ENCODE measurements around the gene PRXL2C.
"Not testable (repeated sequence)": the region's sequence is repeated elsewhere in the genome, so short reads cannot be mapped to it uniquely, and the experiment has no call there.

The PRXL2C gene

DNA sequence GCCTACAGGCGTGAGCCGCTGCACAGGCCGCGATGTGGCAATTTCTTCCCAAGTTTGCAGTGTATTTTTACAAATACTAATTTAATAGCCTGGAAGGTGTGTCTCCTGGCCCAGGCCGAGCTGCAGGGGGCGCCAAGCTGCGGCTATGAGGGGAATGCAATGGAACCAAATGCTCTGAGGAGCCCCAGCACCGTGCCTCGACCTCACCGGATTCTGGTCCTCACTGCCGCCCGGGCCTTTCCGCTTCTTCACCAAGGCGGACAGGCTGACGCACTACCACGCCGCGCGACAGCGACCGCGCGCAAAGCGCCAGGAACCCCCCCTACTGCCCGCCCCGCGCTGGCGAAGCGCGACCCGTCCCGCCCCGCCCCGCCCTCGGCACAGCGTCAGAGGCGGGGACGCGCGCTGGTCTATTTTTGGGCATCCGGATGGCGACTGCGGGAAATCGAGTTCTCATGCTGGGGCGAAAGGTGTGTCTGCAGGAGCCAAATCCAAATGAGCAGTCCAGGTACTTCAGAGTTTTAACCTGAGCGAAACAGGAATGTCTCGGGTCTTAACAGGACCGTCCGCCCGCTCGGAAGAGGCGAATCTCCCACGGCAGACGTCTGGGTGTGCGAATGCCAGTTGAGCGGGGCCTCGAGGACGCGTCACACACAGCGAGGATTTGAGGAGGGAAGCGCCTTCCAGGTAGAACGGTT, 31.7 kb upstream of the PRXL2C start:
- Histone ChIP-seq H3K27me3 (ENCODE audit: insufficient read depth, low read length, poor library complexity) (peaks cover 1% of the 10 kb centered on the region), H3K79me2 (ENCODE audit: control insufficient read depth, insufficient read depth, low read length) (no peaks in the 10 kb centered on the region), H3K56ac (ENCODE audit: low read length) (peak overlapping the region; percentile 94), H4K8ac (ENCODE audit: low read depth, low read length) (no peak overlapping the region), H3K9ac (ENCODE audit: low read length) (peak overlapping the region; percentile 75), H3K4me3 (ENCODE audit: low read length) (peak overlapping the region; percentile 31), H3K4me2 (ENCODE audit: low read length) (peak overlapping the region; percentile 87), H3K4me1 (ENCODE audit: control insufficient read depth, low read depth, low read length) (no peaks in the 10 kb centered on the region), H2AK5ac (ENCODE audit: low read length) (no peak overlapping the region), H3K4ac (ENCODE audit: low read depth, low read length) (no peak overlapping the region), H3K27ac (ENCODE audit: low read depth, low read length) (peak overlapping the region; percentile 11), H3K18ac (ENCODE audit: low read length) (peak overlapping the region; percentile 16), H2BK5ac (ENCODE audit: low read length) (no peak overlapping the region), H3K79me1 (ENCODE audit: low read length) (no peaks in the 10 kb centered on the region), H3K36me3 (ENCODE audit: control insufficient read depth, insufficient read depth, low read length) (no peaks in the 10 kb centered on the region), H2BK120ac (ENCODE audit: low read depth, low read length) (no peak overlapping the region), H2BK15ac (replicated peaks; ENCODE audit: low read depth) (no peak overlapping the region), H4K5ac (ENCODE audit: low read length) (no peak overlapping the region), H3K23ac (ENCODE audit: low read length) (peak overlapping the region; percentile 66)
- no CpG with 5 or more reads among the region's 62 CpGs for WGBS (ENCODE audit: extremely low coverage, insufficient coverage, low lambda C conversion rate)
- peak; percentile 94 for DNase-seq

DNA sequence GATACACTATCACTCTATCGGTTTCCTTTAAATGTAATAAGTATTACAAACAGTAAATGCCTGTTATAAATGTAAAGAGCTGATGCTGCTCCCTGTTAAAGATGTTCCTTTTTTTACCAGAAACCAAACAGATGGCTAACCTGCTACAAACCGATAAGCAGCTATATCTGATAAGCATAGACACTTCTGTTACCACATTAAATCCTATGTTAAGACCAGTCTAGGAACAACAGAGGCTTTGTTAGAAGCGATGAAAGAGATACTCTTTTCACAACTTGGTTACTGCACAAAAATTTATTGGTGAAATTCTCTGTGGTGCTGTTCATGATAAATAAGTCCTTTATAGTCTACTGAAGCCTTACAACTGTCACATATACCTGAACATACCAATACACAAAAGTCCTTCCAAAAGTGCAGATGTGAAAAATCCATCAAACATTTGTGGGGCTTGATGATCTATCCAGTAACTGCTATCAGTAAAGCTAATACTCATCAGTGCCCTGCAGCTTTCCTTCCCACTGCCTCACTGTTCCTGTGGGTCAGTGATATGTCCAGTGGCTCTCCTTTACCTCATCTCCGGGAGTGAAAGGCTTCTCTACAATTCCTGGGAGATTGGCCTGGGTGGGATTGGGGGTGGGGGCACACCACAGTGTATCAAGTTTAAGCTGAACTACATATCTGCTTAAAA, 25.8 kb upstream of the PRXL2C start:
- Histone ChIP-seq H3K79me1 (ENCODE audit: low read length) (no peaks in the 10 kb centered on the region), H3K27me3 (ENCODE audit: insufficient read depth, low read length, poor library complexity) (no peaks in the 10 kb centered on the region), H3K27ac (ENCODE audit: low read depth, low read length) (no peak overlapping the region)

DNA sequence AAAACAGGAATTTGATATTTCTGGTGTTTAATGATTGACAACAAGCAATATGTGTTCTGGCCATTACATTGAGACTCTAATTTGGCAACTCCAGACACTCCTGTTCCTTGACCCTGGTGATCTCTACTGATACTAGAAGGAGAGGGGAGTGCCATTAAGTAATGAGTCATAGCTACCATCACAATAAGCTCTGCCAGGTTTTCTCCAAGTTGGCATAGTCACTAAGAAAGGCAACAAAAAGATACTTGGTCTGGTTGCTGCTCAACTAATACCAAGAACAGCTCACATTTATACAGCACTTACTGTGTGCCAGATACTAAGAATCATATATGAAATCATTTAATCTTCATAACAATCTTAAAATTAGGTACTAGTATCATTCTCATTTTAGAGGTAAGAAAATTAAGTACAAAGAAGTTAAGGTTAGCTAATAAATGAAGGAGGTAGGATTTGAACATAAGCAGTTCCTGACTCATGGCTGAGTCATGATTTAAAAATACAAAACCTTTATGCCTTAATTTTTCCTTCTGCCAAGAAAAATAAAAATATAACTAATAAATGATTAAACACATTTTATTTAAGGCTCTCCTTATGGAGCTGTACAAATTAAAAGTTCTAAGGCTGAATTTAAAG, 19.9 kb upstream of the PRXL2C start:
- H4K8ac ChIP-seq (ENCODE audit: low read depth, low read length) = no peak overlapping the region
- no peak for DNase-seq
- H3K4ac ChIP-seq (ENCODE audit: low read depth, low read length) = no peak overlapping the region
- H2BK5ac ChIP-seq (ENCODE audit: low read length) = no peak overlapping the region
- no peak overlapping the region for H2BK15ac ChIP-seq (replicated peaks; ENCODE audit: low read depth)
- H2AK5ac ChIP-seq (ENCODE audit: low read length) = no peak overlapping the region
- H3K56ac ChIP-seq (ENCODE audit: low read length) = no peak overlapping the region
- H3K36me3 ChIP-seq (ENCODE audit: control insufficient read depth, insufficient read depth, low read length) = no peaks in the 10 kb centered on the region
- H3K79me1 ChIP-seq (ENCODE audit: low read length) = no peaks in the 10 kb centered on the region
- no peaks in the 10 kb centered on the region for H3K27me3 ChIP-seq (ENCODE audit: insufficient read depth, low read length, poor library complexity)
- no peak overlapping the region for H3K18ac ChIP-seq (ENCODE audit: low read length)
- H3K4me1 ChIP-seq (ENCODE audit: control insufficient read depth, low read depth, low read length) = no peaks in the 10 kb centered on the region
- H2BK120ac ChIP-seq (ENCODE audit: low read depth, low read length) = no peak overlapping the region
- H3K9ac ChIP-seq (ENCODE audit: low read length) = no peak overlapping the region
- H3K79me2 ChIP-seq (ENCODE audit: control insufficient read depth, insufficient read depth, low read length) = no peaks in the 10 kb centered on the region
- no peak overlapping the region for H3K4me3 ChIP-seq (ENCODE audit: low read length)
- H4K5ac ChIP-seq (ENCODE audit: low read length) = no peak overlapping the region
- H3K27ac ChIP-seq (ENCODE audit: low read depth, low read length) = no peak overlapping the region
- no peak overlapping the region for H3K4me2 ChIP-seq (ENCODE audit: low read length)
- no peak overlapping the region for H3K23ac ChIP-seq (ENCODE audit: low read length)

More for the DNA sequence above, 25.8 kb upstream of the PRXL2C start:
- no peak for DNase-seq
- Histone ChIP-seq H3K4me2 (ENCODE audit: low read length) (no peak overlapping the region), H2BK15ac (replicated peaks; ENCODE audit: low read depth) (no peak overlapping the region), H2BK120ac (ENCODE audit: low read depth, low read length) (no peak overlapping the region), H3K79me2 (ENCODE audit: control insufficient read depth, insufficient read depth, low read length) (no peaks in the 10 kb centered on the region), H3K4ac (ENCODE audit: low read depth, low read length) (no peak overlapping the region), H3K18ac (ENCODE audit: low read length) (no peak overlapping the region), H4K5ac (ENCODE audit: low read length) (no peak overlapping the region), H3K4me1 (ENCODE audit: control insufficient read depth, low read depth, low read length) (no peaks in the 10 kb centered on the region), H2BK5ac (ENCODE audit: low read length) (no peak overlapping the region), H4K8ac (ENCODE audit: low read depth, low read length) (no peak overlapping the region), H3K23ac (ENCODE audit: low read length) (no peak overlapping the region), H3K4me3 (ENCODE audit: low read length) (no peak overlapping the region), H2AK5ac (ENCODE audit: low read length) (no peak overlapping the region), H3K36me3 (ENCODE audit: control insufficient read depth, insufficient read depth, low read length) (no peaks in the 10 kb centered on the region), H3K56ac (ENCODE audit: low read length) (no peak overlapping the region), H3K9ac (ENCODE audit: low read length) (no peak overlapping the region)
- WGBS (ENCODE audit: extremely low coverage, insufficient coverage, low lambda C conversion rate) = no CpG with 5 or more reads among the region's 4 CpGs

DNA sequence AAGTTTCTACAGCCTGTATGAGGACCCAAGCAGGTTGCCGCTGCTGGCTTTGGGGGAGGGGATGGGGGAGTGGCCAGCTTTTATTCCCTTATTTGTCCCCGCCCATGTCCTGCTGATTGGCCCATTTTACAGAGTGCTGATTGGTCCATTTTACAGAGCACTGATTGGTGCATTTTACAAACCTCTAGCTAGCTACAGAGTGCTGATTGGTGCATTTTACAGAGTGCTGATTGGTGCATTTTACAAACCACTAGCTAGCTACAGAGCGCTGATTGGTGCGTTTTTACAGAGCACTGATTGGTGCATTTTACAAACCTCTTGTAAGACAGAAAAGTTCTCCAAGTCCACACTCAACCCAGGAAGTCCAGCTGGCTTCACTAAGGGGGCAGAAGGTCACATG, 18.7 kb upstream of the PRXL2C start:
- not testable (repeated sequence) for H2AK5ac ChIP-seq (ENCODE audit: low read length); H3K27ac ChIP-seq (ENCODE audit: low read depth, low read length); H3K4me3 ChIP-seq (ENCODE audit: low read length); H3K4me1 ChIP-seq (ENCODE audit: control insufficient read depth, low read depth, low read length); H2BK120ac ChIP-seq (ENCODE audit: low read depth, low read length); H3K36me3 ChIP-seq (ENCODE audit: control insufficient read depth, insufficient read depth, low read length); H3K79me1 ChIP-seq (ENCODE audit: low read length); H2BK15ac ChIP-seq (replicated peaks; ENCODE audit: low read depth); H3K9ac ChIP-seq (ENCODE audit: low read length); DNase-seq; H3K79me2 ChIP-seq (ENCODE audit: control insufficient read depth, insufficient read depth, low read length); H3K18ac ChIP-seq (ENCODE audit: low read length); H4K8ac ChIP-seq (ENCODE audit: low read depth, low read length); H3K56ac ChIP-seq (ENCODE audit: low read length); H3K23ac ChIP-seq (ENCODE audit: low read length); H2BK5ac ChIP-seq (ENCODE audit: low read length); H3K27me3 ChIP-seq (ENCODE audit: insufficient read depth, low read length, poor library complexity); H3K4ac ChIP-seq (ENCODE audit: low read depth, low read length); H3K4me2 ChIP-seq (ENCODE audit: low read length); H4K5ac ChIP-seq (ENCODE audit: low read length)
- WGBS (ENCODE audit: extremely low coverage, insufficient coverage, low lambda C conversion rate) = no CpG with 5 or more reads among the region's 4 CpGs

DNA sequence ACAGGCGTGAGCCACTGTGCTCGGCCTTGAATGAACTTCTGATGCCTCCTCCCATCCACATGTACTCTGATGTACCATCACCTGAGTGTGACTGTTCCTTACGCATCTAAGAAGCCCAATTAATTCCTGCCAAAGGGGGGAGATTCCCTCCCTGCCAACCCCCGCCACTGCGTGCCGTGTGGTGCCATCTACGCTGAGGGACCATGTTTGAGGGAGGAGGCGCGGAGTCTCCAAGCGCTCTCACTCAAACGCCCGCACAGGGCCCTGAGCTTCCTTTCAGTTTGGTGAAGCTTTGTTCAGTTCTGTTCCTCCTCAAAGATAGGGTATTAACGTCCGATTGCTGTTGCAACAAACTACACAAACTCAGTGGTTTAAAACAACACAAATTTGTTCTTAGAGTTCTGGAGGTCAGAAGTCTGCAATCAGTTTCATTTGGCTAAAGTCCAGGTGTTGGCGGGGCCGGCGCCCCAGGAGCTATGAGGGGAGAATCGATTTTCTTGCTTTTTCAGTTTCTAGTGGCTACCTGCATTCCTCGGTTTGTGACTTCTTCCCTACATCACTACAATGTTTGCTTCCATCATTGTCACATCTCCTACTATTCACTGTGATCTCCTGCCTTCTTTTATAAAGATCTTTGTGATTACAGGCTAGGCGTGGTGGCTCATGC, 13.9 kb upstream of the PRXL2C start:
- Histone ChIP-seq H3K79me2 (ENCODE audit: control insufficient read depth, insufficient read depth, low read length) (no peaks in the 10 kb centered on the region), H3K56ac (ENCODE audit: low read length) (no peak overlapping the region), H4K5ac (ENCODE audit: low read length) (no peak overlapping the region), H3K4me3 (ENCODE audit: low read length) (no peak overlapping the region), H3K4ac (ENCODE audit: low read depth, low read length) (no peak overlapping the region), H3K79me1 (ENCODE audit: low read length) (no peaks in the 10 kb centered on the region), H2BK15ac (replicated peaks; ENCODE audit: low read depth) (no peak overlapping the region), H3K18ac (ENCODE audit: low read length) (no peak overlapping the region), H4K8ac (ENCODE audit: low read depth, low read length) (no peak overlapping the region), H2BK5ac (ENCODE audit: low read length) (no peak overlapping the region), H3K4me1 (ENCODE audit: control insufficient read depth, low read depth, low read length) (no peaks in the 10 kb centered on the region), H3K36me3 (ENCODE audit: control insufficient read depth, insufficient read depth, low read length) (no peaks in the 10 kb centered on the region), H3K9ac (ENCODE audit: low read length) (no peak overlapping the region), H3K27me3 (ENCODE audit: insufficient read depth, low read length, poor library complexity) (no peaks in the 10 kb centered on the region), H3K23ac (ENCODE audit: low read length) (no peak overlapping the region), H3K27ac (ENCODE audit: low read depth, low read length) (no peak overlapping the region), H3K4me2 (ENCODE audit: low read length) (no peak overlapping the region), H2AK5ac (ENCODE audit: low read length) (no peak overlapping the region), H2BK120ac (ENCODE audit: low read depth, low read length) (no peak overlapping the region)
- DNase-seq = no peak
- no CpG with 5 or more reads among the region's 20 CpGs for WGBS (ENCODE audit: extremely low coverage, insufficient coverage, low lambda C conversion rate)
